ENCODE results near the gene RASSF9. TPM values are rescaled to one million over a fixed set of nuclear protein-coding genes. Genes with fewer than 3 reads are reported as not detected.

Gene RASSF9
- total and polyA plus RNA-seq, 12 donors = 0.84 to 15.2 (median 5.9) TPM

DNA sequence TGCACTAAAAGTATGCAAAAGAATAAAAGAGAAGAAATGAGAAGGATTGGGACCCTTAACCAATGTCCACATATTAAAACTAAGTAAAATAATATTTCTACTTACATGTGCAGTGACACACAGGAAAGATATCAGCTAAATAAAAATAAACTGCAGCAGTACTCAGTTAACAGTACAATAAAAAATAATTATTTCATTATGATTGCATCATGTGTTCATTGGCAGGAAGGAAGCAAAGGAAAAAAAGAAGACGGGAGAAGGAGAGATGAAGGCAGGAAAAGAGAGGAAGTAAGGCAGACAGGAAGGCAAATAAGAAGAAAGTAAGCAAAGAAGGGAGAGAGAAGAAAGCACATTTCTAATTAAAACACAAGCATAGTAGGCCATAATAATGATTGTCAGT is 33.0 kb downstream of the RASSF9 start:
- Histone ChIP-seq H3K36me3 (peaks cover 0 to 25% (median 0%) of the 10 kb centered on the region in 9 donors), H3K4me1 (peaks cover 0 to 28% (median 10%) of the 10 kb centered on the region in 9 donors), H3K27me3 (no peaks in the 10 kb centered on the region), H3K9me3 (peaks cover 0 to 5% (median 0%) of the 10 kb centered on the region in 11 donors), H3K4me3 (no peak overlapping the region), H3K27ac (peak overlapping the region in 3 of 10 donors; percentile 6 to 36 (median 34))
- TF ChIP-seq, protein P1, sequence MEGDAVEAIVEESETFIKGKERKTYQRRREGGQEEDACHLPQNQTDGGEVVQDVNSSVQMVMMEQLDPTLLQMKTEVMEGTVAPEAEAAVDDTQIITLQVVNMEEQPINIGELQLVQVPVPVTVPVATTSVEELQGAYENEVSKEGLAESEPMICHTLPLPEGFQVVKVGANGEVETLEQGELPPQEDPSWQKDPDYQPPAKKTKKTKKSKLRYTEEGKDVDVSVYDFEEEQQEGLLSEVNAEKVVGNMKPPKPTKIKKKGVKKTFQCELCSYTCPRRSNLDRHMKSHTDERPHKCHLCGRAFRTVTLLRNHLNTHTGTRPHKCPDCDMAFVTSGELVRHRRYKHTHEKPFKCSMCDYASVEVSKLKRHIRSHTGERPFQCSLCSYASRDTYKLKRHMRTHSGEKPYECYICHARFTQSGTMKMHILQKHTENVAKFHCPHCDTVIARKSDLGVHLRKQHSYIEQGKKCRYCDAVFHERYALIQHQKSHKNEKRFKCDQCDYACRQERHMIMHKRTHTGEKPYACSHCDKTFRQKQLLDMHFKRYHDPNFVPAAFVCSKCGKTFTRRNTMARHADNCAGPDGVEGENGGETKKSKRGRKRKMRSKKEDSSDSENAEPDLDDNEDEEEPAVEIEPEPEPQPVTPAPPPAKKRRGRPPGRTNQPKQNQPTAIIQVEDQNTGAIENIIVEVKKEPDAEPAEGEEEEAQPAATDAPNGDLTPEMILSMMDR (IDR thresholded peaks at IDR 0.05) = no peak
- DNase-seq (no peak), ATAC-seq (peak in 1 of 8 donors; percentile 33)
- 32 to 50% methylated on average over 1 of the region's 1 CpG for WGBS, 2 donors
- intact Hi-C loops (cut with DNase I) = no loop called here

DNA sequence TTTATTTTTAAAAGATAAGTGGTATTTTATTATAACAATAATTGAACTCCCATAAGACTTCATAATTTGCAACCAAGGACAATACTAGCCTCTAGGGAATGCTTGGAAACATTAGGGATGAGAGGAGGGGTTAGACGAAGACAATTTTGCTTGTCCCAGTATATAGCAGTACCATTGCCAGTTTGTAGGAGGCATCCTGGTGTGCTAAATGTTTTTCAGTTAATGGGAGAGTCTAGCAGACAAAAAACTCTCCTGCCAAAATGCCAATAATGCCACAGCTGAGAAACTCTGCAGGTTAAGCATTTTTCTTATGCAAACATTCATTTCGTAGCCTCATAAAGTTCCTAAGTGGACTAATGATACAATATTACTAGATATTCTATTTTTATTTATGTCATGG is 38.1 kb downstream of the RASSF9 start:
- DNase-seq (no peak), ATAC-seq (no peak)
- Histone ChIP-seq H3K9me3 (peaks cover 0 to 5% (median 0%) of the 10 kb centered on the region in 11 donors), H3K4me1 (peaks cover 0 to 10% (median 2%) of the 10 kb centered on the region in 9 donors), H3K27ac (no peak overlapping the region), H3K36me3 (no peaks in the 10 kb centered on the region), H3K4me3 (no peak overlapping the region), H3K27me3 (no peaks in the 10 kb centered on the region)
- TF ChIP-seq, protein P1 (IDR thresholded peaks at IDR 0.05) = no peak
- 81 to 88% methylated on average over 2 of the region's 2 CpGs for WGBS, 2 donors
- intact Hi-C loops (cut with DNase I) = no loop called here

DNA sequence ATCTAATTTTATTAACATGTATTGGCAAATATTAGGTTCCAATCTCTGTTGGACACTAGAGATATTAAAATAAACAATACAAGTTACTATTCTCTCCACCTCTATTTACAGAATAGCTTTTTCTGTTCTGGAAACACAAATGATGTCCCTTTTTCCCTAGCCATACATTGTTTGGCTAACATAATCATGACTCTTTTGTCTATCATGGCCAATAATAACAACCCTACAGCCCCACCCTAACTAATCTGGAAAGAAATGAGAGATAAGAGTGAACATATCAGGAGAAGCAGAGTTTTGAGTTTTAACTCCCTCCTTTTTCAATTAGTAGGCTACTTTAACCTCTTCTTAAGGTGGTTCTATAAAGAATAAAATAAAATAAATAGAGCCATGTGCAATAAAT is 40.2 kb downstream of the RASSF9 start:
- ATAC-seq = no peak
- intact Hi-C loops (cut with DNase I) = no loop called here
- Histone ChIP-seq H3K4me1 (no peaks in the 10 kb centered on the region), H3K27me3 (no peaks in the 10 kb centered on the region), H3K9me3 (no peaks in the 10 kb centered on the region), H3K36me3 (no peaks in the 10 kb centered on the region), H3K4me3 (no peak overlapping the region), H3K27ac (no peak overlapping the region)
- TF ChIP-seq, protein P1 (IDR thresholded peaks at IDR 0.05) = no peak
- DNase-seq = no peak

DNA sequence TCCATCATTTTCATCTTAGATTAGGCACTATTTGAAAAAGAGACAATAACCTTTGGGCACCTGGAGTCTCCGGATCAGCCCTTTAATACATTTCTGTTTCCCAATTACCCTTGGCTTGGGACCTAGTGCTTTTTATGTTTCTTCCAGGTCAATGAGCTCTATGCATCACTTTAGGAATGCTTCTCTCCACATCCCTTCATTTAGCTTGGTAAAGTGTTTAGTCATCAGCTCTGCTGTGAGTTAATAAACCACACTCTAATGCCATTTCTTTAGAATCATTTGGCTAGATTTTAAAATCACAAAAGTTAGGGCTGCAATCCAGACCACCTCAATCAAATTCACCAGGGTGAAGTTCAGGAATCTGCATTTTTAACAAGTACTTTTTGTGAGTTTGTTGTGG is 41.7 kb downstream of the RASSF9 start:
- H3K9me3 ChIP-seq = no peaks in the 10 kb centered on the region
- no peaks in the 10 kb centered on the region for H3K36me3 ChIP-seq
- intact Hi-C loops (cut with DNase I) = no loop called here
- ATAC-seq = no peak
- no peaks in the 10 kb centered on the region for H3K4me1 ChIP-seq
- WGBS, 2 donors = 95 to 98% methylated on average over 1 of the region's 1 CpG
- TF ChIP-seq, protein P1 (IDR thresholded peaks at IDR 0.05) = no peak
- no peak overlapping the region for H3K4me3 ChIP-seq
- no peak overlapping the region for H3K27ac ChIP-seq
- H3K27me3 ChIP-seq = no peaks in the 10 kb centered on the region
- DNase-seq = no peak
